Muscle of arm (tissue), 12 donors: Measurements from ENCODE around the gene CNNM3. TPM values are rescaled to one million over a fixed set of nuclear protein-coding genes. Genes with fewer than 3 reads are reported as not detected.

Source experiments
- DNase-seq: peaks from one replicate; pipeline ENCODE4 v3.0.0-alpha.2; 2013
- polyA plus RNA-seq, 12 donors: library from polyadenylated mRNA; unstranded; fragments of 120-200 nt; gene quantifications; one replicate each; pipeline ENCODE4 v1.2.1, GENCODE V29; 2013; ENCODE audit not compliant: insufficient read length in 12 of 12

Gene CNNM3
- polyA plus RNA-seq, 12 donors = 12.6 to 38.3 (median 22.0) TPM; not detected in 1

DNA sequence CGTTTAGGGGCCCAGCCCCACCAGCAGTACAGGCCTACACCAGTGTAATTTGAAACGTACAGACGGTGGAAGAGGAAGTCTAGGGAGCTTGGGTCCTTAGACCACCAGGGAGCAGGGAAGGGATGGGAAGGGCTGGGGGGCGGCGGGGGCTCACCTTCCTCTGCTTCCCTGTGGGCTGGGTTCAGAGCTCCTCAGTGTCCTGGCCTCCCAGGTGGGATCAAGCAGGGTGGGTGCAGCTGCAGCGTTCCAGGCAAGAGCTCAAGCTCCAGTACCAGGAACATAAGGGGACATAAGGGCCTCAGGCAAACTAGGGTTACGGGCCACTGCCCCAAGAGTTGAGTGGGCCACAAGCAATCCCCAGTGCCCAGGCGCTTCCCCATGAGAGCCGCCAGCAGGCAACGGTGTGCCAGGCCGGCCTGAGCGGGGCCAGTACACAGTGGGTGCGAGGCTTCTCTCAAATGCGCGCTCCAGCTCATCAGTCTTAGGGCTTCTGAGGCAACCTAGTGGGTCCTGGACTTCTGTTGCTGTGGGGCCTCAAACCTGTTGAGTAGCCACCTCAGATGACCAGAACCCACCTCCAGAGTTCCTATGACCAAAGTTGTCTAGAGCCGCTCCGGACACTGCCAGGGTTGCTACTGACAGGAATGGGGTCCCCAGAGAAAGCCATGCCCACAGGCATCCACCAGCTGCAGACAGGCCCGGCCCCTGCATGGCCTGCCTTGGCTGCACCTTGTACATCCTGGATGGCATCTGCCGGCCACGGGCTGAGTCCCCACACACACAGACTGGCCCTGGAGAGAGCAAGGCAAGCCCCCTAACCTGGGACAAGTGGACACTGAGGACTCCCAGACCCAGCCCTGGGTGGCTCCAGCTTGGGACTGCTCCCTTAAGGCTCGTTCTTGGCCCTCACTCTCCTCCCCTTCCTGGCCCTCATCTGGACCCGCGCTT is 22.6 kb downstream of the CNNM3 start:
- DNase-seq = no peak

- no peak for DNase-seq
Observed at GRCh38 chr2:96839293-96839874, 23.3 kb downstream of the CNNM3 start.

DNA sequence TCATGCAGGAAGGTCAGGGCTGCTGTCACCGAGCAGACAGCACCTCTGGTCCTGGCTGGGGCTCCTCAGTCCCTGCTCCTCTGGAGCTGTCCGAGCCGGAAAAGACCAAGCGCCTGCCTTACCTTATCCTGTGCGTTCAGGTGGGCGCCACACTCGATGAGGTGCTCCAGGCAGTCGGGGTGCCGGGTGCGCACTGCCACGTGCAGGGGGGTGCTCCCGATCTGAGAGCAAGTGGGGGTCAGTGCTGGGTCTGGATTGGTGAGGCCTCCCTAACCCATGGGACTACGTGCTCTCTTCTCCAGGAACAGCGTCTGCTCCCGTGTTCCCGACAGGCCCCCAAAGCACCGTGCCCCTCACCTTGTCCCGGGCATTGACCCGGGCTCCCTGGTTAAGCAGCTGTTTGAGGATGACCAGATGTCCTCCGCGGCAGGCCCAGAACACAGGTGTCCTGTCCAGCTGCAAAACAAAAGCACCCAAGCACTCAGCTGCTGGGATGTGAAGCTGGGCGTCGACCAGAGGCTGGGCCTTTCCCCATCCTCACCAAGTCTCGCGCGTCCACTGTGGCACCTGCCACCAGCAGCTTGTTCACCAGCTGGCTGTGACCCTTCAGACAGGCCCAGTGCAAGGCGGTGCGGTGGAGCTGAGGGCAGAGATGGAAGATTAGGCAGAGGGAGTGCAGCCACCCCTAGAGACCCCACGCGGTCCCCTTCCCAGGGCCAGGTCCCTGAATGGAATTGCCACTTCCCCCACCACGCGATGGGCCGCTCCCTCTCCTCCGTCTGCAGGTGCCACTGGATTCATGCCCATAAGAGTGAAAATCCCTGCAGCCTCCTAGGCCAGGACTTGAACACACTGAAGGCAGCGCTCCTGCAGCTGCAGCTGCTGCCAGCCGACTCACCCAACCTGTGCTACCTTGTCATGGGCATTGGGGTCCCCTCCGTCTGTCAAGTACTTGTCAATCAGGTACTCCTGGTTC is 24.1 kb downstream of the CNNM3 start:
- no peak for DNase-seq

DNA sequence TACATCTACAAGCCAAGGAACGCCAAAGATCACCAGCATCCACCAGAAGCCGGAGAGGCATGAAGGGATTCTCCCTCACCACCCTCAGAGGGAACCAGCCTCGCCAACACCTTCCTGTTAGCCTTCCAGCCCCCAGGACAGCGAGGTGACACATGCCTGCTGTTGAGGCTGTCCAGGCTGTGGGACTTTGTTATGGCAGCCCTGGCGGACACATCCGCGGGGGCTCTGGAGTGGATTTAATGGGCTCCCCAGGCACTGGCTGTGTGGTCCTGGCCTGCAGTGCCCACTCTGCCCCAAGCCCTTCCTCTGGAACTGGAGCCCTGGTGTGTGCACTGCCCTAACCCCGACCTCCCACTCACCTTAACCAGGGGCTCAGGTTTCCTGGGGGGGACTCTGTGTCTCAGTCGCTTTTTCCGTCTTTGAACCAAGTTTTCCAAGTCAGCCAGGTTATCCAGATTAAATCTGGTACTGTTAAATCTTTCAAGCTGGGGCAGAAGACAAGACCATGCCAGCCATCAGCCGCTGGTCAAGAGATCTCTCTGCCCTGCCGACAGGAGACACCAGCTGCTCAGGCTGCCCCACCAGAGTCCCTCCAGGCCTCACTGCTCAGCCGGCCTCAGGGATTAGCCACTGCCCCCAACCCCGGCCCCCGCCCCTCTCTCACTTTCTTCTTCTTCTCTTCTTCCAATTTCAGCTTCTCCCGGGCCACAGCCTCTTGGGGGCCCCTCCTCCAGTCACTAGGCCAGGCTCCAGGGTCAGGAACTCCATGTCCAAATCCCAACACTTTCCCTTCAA is 25.8 kb downstream of the CNNM3 start:
- no peak for DNase-seq

- DNase-seq = no peak
Observed at GRCh38 chr2:96842600-96842999, 26.5 kb downstream of the CNNM3 start.

GRCh38 chr2:96843538-96844268 is 27.6 kb downstream of the CNNM3 start, which contains the start of gene ANKRD23:
Gene ANKRD23 (minus strand): TSS chr2:96844021. CDS start chr2:96843992, 29 bp downstream.
- no peak for DNase-seq

DNA sequence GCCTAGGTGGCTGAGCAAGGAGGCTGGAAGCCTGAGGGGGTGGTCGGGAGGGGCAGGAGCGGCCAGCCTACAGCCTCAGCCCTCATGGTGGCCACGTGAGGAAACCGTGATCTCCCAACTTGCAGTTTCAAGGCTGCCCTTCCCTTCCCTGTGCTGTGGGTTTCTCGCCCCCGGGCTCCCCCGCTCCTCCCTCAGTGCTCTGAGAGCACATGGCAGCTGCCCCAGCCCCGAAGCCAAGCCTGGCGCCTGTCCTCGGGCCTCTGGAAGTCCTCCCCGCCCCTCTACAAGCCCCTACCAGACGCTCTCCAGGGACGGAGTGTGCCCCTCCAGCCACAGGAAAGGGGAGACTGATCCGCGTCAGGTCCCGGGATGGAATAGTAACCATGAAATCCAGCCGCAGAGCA is 28.3 kb downstream of the CNNM3 start:
- DNase-seq = no peak

- no peak for DNase-seq
Observed at GRCh38 chr2:96846825-96847224, 30.8 kb downstream of the CNNM3 start.

DNA sequence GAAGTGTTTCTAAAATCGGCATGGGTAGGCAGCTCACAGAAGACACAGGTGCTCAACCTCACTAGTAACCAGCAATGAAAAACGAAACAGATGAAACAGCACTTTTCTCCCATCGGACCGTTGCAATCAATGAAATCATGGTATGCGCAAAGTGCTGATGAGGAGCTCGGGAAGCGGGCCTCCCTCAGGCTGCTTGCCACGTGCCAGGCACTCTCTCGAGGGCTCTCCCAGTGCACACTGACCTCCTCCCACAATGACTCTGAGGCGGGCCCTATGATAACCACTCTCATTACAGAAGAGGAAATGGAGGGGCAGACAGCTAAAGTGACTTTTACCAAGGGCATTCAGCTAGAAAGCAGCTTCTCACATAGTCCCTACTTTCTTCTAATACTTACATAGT is 31.5 kb downstream of the CNNM3 start:
- DNase-seq = no peak

DNA sequence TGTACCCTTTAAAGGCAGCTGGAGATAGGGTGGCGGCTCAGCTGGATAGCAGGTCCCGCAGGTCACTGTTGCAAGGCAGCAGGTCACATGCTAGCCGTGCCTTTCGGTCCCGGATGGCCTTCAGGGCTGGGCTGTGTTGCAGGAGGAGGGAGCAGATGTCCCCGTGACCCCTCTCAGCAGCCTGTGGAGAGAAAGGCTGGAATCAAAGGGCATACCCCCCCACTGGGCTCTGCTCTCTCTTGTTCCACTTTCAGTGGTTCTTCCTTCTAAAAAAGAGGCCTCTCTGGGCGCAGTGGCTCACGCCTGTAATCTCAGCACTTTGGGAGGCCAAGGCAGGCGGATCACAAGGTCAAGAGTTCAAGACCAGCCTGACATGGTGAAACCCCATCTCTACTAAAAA is 32.2 kb downstream of the CNNM3 start:
- DNase-seq = no peak

DNA sequence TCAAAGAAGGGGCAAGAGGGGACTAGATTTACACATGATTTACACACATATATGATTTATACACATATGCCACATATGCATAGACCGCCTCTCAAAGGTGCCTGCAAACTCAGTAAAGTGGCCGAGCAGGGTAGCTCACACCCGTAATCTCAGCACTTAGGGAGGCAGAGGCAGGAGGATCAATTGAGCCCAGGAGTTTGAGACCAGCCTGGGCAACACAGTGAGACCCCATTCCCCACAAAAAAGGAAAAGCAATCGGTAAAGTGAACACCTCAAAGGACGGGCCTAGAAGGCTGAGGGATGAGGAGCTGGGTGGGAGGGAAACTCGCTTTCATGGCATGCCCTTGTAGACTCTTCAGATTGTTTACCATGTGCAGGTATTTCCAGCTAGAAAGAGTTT is 36.6 kb downstream of the CNNM3 start:
- no peak for DNase-seq

- DNase-seq = no peak
Observed at GRCh38 chr2:96853321-96853720, 37.3 kb downstream of the CNNM3 start.

DNA sequence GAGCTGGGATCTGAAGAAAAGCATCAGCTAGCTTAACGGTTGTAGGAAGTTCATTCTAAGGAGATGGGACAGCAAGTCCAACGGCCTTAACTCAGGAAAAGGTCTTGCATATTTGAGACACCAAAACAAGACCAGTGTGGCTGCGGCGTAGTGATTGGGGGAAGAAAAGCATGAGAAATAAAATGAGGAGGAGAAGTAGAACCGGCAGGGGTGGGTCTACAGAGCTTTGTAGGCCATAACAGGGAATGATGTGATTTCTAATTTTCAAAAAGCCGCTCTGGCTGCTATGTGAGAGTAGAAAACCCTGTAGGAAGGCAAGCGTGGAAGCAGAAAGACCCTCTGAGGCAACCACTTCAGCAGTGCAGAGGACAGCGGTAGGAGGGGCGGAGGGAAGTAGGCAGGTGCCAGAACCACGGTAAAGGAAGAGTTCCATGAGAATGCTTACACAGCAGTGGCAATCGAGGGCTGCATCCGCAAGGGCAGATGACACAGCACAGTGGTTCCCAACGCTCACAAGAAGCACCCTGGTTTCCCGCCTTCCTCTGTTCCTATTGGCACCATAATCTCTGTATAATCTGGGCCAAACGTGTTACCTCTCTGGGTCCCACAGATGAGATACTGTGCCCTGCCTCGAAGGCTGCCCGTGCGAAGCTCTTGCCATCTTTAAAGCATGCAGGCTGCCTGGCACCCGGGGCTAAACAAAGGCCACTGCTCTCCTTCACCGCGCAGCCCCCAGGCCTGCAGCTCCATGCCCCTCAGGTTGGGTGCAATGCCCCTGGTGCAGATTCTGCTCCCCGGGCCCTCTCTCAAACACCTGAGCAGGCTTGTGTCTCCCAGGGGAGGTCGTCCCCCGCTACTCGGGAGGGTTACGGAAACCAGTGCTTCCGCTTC is 41.0 kb downstream of the CNNM3 start:
- DNase-seq = no peak

DNA sequence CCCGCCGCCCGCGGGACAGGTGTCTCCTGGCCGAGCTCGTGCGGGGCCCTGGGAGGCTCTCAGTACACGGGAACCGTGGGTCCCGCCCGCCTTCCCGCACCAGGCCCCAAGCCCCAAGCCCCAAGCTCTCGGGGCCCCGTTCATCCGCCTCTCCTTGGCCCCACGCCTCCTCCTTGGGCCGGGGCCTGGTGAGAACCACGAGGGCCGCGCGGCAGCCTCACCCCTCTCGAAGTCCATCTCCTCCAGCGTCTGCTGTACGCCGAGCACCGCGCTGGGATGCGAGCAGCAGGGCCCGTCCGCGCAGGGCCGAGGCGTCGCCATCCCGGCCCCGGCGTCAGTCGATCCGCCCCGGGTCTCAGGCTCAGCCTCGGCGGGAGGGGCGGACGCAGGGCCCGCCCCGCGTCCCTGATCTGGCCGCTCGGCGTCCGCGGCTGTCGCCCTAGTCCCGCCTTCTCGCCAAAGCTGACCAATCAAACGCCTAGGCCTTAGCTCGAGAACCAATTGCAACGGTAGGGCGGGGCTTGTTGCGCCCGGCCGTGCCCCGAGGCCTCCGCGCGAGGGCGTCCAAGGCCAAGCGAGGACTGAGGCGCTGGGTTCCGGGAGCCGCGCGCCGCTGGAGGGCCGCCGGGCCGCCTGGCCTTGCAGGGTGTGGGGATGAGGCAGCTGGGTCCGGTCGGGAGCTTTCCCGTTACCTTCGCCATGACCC is 41.8 kb downstream of the CNNM3 start, which contains the start of gene ANKRD39:
ANKRD39 (minus strand) TSS at position 350 of the 706 bp plus-strand sequence; CDS start at position 321, 29 bp downstream.
- peak; percentile 99 for DNase-seq

GRCh38 chr2:96859099-96859649 is 43.1 kb downstream of the CNNM3 start:
- no peak for DNase-seq

GRCh38 chr2:96859681-96860064 is 43.6 kb downstream of the CNNM3 start:
- no peak for DNase-seq

GRCh38 chr2:96860065-96861029 is 44.3 kb downstream of the CNNM3 start:
- no peak for DNase-seq
